ENCODE measurements around the gene CREM. TPM values are rescaled to one million over a fixed set of nuclear protein-coding genes. Genes with fewer than 3 reads are reported as not detected.

CREM gene
- total and polyA plus RNA-seq, 2 donors: 45.7 to 49.3 TPM

DNA sequence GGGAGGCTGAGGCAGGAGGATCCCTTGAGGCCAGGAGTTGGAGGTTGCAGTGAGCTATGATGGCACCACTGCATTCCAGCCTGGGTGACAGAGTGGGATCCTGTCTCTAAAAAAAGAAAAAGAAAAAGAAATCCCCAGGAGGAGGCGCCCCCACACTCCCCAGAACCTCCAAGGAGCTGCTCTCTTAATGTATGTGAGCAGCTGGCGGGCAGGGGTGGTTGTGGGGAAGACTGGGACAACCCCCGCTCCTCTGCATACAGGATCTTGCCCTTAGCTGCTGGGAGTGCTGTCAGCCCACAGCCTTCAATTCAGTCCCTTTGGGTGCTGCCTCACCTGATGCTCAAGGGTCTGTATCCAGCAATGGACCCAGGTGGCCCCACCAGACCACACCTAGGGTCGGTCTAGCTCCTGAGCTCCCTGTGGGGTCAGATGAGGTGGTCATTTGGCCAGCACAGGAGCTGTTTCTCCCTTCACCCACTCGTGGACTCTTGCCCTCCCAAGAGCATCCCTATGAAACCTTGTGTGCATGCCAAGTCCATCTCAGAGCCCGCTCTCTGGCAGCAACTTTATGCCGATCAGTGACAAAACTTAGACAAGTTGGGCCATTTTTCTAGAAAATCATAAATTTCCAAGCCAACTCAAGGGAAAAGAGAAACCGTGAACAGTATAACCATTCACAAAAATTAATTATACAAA lies 97.5 kb downstream of the CREM start:
- 95% methylated on average over 8 of the region's 8 CpGs for WGBS
- H3K4me3 ChIP-seq (ENCODE audit: low read depth, low read length): no peak overlapping the region
- H3K36me3 ChIP-seq (ENCODE audit: insufficient read depth): no peaks in the 10 kb centered on the region
- H3K27ac ChIP-seq (ENCODE audit: low read depth): no peak overlapping the region
- DNase-seq (ENCODE audit: extremely low spot score): no peak
- no peaks in the 10 kb centered on the region for H3K4me1 ChIP-seq (ENCODE audit: insufficient read depth)

DNA sequence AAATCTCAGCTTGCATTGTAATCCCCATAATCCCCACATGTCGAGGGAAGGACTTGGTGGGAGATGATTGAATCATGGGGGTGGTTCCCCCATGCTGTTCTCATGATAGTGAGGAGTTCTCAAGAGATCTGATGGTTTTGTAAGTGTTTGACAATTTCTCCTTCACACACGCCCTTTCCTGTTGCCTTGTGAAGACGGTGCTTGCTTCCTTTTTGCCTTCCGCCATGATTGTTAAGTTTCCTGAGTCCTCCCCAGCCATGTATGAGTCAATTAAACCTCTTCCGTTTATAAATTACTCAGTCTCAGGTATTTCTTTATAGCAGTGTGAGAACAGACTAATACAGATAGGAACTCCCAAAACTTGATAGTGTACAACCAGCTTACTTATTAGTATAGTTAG lies 98.6 kb downstream of the CREM start:
- 38% methylated on average over 5 of the region's 5 CpGs for WGBS
- no peaks in the 10 kb centered on the region for H3K36me3 ChIP-seq (ENCODE audit: insufficient read depth)
- H3K27ac ChIP-seq (ENCODE audit: low read depth): no peak overlapping the region
- no peak for DNase-seq (ENCODE audit: extremely low spot score)
- no peak overlapping the region for H3K4me3 ChIP-seq (ENCODE audit: low read depth, low read length)
- no peaks in the 10 kb centered on the region for H3K4me1 ChIP-seq (ENCODE audit: insufficient read depth)

DNA sequence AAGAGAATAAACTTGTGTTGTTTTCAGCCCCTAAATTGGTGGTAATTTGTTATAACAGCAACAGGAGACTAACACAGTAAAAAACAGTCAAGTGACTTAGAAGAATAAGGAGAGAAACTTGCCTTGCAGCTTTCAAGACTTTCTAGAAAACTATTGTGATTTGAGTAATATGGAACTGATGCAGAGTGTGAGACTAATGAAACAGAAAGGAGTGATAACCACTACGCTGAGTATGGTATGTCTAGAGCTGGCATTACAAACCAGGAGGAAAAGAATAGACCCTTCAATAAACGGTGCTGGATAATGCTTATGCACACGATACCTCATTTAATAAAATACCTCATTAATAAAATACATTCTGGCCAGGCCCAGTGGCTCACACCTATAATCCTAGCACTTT lies 99.9 kb downstream of the CREM start:
- no peaks in the 10 kb centered on the region for H3K4me1 ChIP-seq (ENCODE audit: insufficient read depth)
- H3K4me3 ChIP-seq (ENCODE audit: low read depth, low read length): no peak overlapping the region
- WGBS: 91% methylated on average over 3 of the region's 3 CpGs
- H3K27ac ChIP-seq (ENCODE audit: low read depth): no peak overlapping the region
- H3K36me3 ChIP-seq (ENCODE audit: insufficient read depth): no peaks in the 10 kb centered on the region
- DNase-seq (ENCODE audit: extremely low spot score): no peak

DNA sequence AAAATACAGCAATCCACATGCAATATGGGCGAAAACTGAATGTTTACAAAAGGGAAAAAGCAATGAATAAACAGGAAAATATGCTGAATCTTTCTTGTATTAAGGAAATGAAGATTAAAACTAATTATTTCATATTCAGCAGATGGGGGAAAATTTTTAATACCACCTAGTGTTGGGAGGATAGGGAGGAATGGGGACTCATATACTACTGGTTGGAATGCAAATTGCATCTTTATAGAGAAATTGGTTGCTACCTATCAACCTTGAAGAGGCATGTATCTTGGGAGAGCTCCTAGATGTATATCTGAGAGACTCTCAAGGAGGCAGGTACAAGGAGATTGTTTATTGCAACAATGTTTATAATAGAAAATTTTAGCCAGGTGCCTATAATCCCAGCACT lies 101.4 kb downstream of the CREM start:
- WGBS: 98% methylated on average over 1 of the region's 1 CpG
- DNase-seq (ENCODE audit: extremely low spot score): no peak
- H3K27ac ChIP-seq (ENCODE audit: low read depth): no peak overlapping the region
- H3K4me1 ChIP-seq (ENCODE audit: insufficient read depth): no peaks in the 10 kb centered on the region
- H3K36me3 ChIP-seq (ENCODE audit: insufficient read depth): no peaks in the 10 kb centered on the region
- no peak overlapping the region for H3K4me3 ChIP-seq (ENCODE audit: low read depth, low read length)

DNA sequence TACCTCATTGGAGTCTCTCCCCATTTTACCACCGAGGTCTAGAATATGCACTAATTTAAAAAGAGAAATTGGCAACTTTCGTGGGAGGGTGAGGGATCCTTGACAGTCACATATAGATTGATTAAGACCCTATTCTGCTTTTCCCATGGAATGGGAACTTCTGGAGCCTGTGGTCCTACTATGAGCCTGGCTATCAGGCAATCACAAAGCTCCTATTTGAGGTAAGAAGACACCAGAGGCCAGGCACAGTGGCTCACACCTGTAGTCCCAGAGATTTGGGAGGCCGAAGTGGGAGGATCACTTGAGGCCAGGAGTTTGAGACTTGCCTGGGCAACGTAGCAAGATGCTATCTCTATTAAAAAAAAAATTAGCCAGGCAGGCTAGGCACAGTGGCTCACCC lies 105.0 kb downstream of the CREM start:
- Histone ChIP-seq H3K4me1 (ENCODE audit: insufficient read depth) (no peaks in the 10 kb centered on the region), H3K36me3 (ENCODE audit: insufficient read depth) (no peaks in the 10 kb centered on the region), H3K4me3 (ENCODE audit: low read depth, low read length) (no peak overlapping the region), H3K27ac (ENCODE audit: low read depth) (no peak overlapping the region)
- DNase-seq (ENCODE audit: extremely low spot score): no peak
- WGBS: 92% methylated on average over 4 of the region's 4 CpGs

DNA sequence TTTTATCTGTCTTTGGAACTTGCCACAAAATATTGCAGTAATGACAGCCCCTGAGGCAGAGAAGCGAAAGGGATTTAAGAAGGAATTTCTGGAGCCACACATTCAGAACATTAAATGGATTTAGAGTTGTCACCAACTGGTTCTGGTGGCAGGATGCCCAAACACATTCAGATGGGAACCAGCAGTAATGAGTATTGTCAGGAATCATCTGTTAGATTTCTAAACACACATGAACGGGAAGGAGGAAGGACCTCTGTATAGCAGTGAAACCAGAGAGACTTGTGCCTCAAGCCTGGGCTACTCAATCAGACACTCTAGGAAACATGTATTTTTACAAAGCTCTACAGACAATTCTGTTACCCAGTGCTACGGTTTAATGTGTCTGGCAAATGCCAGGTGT lies 105.9 kb downstream of the CREM start:
- DNase-seq (ENCODE audit: extremely low spot score): no peak
- Histone ChIP-seq H3K27ac (ENCODE audit: low read depth) (no peak overlapping the region), H3K4me3 (ENCODE audit: low read depth, low read length) (no peak overlapping the region), H3K36me3 (ENCODE audit: insufficient read depth) (no peaks in the 10 kb centered on the region), H3K4me1 (ENCODE audit: insufficient read depth) (no peaks in the 10 kb centered on the region)
- 47% methylated on average over 3 of the region's 3 CpGs for WGBS

DNA sequence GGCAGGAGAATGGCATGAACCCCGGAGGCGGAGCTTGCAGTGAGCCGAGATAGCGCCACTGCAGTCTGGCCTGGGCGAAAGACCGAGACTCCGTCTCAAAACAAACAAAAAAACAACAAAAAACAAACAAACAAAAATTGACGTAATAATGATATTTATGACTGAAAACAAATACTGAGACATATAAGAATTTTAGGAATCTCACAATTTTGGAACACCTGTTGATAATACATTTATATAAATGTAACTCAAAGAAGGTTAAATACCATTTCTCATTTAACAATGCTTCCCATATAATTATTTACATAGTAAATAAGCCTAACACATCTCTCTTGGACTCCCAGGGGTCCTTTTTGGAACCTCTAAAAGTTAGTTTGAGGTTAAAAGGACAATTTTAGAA lies 107.4 kb downstream of the CREM start:
- WGBS: 96% methylated on average over 8 of the region's 8 CpGs
- no peak for DNase-seq (ENCODE audit: extremely low spot score)
- Histone ChIP-seq H3K36me3 (ENCODE audit: insufficient read depth) (no peaks in the 10 kb centered on the region), H3K27ac (ENCODE audit: low read depth) (no peak overlapping the region), H3K4me3 (ENCODE audit: low read depth, low read length) (no peak overlapping the region), H3K4me1 (ENCODE audit: insufficient read depth) (no peaks in the 10 kb centered on the region)

DNA sequence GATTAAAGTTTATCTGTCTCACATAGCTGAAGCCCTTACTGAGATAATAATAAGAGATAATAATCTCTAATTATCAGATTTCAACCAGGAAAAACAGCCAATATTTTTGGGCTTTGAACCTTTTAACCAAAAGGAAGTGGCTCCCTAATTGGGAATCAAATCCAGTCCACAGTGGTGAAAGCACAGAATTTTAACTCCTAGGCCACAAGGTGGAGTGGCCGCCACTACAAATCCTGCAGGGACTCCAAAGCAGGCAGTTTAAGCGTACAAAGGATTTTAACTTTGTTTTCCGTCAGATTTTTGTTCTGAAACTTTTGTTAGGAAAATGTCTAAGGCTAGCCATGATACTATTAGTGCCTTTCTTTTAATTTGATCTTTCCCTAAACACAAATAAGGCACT lies 110.1 kb downstream of the CREM start:
- DNase-seq (ENCODE audit: extremely low spot score): no peak
- H3K4me3 ChIP-seq (ENCODE audit: low read depth, low read length): no peak overlapping the region
- no peaks in the 10 kb centered on the region for H3K4me1 ChIP-seq (ENCODE audit: insufficient read depth)
- H3K36me3 ChIP-seq (ENCODE audit: insufficient read depth): no peaks in the 10 kb centered on the region
- H3K27ac ChIP-seq (ENCODE audit: low read depth): no peak overlapping the region
- WGBS: 54% methylated on average over 3 of the region's 3 CpGs

DNA sequence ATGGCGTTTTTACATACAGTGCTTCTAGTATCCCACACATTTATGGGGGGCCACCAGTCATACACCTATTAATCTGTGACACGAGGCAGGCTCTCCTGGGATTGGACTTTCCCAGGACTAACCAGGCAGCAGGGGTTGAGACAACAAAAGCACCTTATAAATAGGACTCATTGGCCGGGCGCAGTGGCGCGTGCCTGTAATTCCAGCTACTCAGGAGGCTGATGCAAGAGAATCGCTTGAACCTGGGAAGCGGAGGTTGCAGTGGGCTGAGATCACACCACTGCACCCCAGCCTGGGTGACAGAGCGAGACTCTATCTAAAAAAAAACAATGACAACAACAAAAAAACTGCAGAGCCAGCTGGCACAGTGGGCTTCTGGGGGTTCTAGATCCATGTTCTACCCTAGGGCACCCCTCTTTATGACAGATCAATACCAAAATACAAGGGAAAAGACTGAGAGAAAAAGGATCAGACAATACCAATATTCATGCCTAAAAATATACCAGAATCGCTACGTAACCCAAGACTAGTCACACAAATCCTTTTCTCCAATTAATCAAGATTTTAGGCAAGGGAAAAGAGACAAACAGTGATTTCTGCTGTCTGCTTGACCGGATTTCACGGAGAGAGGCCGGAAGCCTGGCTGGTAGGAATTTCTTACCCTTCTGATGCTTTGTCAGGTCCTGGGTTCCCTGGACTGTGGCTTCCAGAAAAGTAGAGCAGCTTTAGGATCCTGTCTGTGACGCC lies 111.3 kb downstream of the CREM start:
- Histone ChIP-seq H3K27ac (ENCODE audit: low read depth) (no peak overlapping the region), H3K36me3 (ENCODE audit: insufficient read depth) (no peaks in the 10 kb centered on the region), H3K4me1 (ENCODE audit: insufficient read depth) (no peaks in the 10 kb centered on the region), H3K4me3 (ENCODE audit: low read depth, low read length) (no peak overlapping the region)
- DNase-seq (ENCODE audit: extremely low spot score): no peak
- WGBS: 91% methylated on average over 15 of the region's 15 CpGs

DNA sequence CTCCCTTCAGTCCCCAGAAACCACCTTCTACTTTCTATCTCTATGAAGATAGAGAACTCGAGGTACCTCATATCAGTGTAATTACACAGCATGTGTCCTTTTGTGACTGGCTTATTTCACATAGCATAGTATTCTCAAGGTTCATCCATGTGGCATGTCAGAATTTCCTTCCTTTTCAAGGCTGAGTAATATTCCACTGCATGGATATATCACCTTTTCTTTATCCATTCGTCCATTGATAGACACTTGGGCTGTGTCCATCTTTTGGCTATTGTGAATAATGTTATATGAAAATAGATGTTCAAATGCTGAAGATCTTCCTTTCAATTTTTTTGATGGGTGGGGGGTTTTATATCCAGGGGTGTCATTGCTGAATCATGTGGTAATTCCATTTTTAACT lies 117.9 kb downstream of the CREM start:
- WGBS: 85% methylated on average over 2 of the region's 2 CpGs
- no peak overlapping the region for H3K4me3 ChIP-seq (ENCODE audit: low read depth, low read length)
- no peak for DNase-seq (ENCODE audit: extremely low spot score)
- no peaks in the 10 kb centered on the region for H3K4me1 ChIP-seq (ENCODE audit: insufficient read depth)
- H3K36me3 ChIP-seq (ENCODE audit: insufficient read depth): no peaks in the 10 kb centered on the region
- H3K27ac ChIP-seq (ENCODE audit: low read depth): no peak overlapping the region

DNA sequence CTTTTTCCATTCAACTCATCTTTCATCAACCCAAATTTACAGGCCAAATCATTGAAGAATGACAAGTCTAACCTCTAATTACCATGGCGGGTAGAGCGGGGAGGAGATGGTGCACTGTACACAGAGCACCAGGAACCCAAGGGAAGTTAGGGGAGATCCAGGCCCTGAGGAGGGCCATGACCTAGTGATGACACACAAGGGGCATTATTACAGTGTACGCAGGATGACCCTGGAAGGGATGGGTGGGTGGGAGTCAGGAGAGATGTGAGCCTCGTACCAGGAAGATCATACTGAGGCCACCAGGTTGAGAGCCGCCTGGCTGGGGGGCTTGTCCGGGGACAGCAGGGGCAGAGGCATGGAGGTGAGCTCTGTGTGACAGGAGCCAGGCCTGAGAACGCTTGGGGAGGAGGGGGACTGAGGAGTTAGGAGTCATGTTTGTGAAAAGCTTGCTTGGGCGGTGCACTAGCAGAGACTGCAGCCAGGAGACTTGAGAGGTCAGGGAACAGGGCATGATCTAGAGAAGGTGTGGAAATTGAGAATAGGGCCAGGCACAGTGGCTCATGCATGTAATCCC lies 120.2 kb downstream of the CREM start:
- H3K36me3 ChIP-seq (ENCODE audit: insufficient read depth): no peaks in the 10 kb centered on the region
- DNase-seq (ENCODE audit: extremely low spot score): no peak
- H3K27ac ChIP-seq (ENCODE audit: low read depth): no peak overlapping the region
- H3K4me3 ChIP-seq (ENCODE audit: low read depth, low read length): no peak overlapping the region
- 90% methylated on average over 8 of the region's 8 CpGs for WGBS
- no peaks in the 10 kb centered on the region for H3K4me1 ChIP-seq (ENCODE audit: insufficient read depth)

DNA sequence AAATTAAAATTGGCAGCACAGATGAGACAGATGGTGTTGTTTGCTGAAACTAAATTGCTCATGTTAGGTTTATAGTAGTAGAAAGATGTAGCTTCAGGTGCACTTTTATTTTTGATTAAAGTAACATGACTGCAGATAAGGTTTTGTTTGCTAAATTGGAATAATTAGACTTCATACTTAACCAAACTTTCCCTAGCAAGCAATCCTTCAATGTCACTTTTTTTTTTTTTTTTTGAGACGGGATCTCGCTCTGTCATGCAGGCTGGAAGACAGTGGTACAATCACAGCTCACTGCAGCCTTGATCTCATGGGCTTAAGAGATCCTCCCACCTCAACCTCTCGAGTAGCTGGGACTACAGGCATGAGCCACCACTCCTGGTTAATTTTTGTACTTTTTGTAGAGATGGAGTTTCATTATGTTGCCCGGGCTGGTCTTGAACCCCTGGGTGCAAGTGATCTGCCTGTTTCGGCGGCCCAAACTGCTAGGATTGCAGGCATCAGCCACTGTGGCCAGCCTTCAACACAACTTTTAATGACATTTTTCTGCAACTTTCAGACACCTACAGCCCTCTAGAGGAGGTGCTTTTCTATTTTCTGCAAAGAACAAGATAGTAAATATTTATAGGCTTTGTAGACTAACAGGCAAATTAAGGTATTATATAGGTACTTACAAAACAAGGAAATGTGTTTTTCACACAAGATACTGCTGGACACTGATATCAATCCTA lies 124.9 kb downstream of the CREM start:
- 89% methylated on average over 6 of the region's 6 CpGs for WGBS
- Histone ChIP-seq H3K4me1 (ENCODE audit: insufficient read depth) (no peaks in the 10 kb centered on the region), H3K4me3 (ENCODE audit: low read depth, low read length) (no peak overlapping the region), H3K36me3 (ENCODE audit: insufficient read depth) (no peaks in the 10 kb centered on the region), H3K27ac (ENCODE audit: low read depth) (no peak overlapping the region)
- DNase-seq (ENCODE audit: extremely low spot score): no peak

DNA sequence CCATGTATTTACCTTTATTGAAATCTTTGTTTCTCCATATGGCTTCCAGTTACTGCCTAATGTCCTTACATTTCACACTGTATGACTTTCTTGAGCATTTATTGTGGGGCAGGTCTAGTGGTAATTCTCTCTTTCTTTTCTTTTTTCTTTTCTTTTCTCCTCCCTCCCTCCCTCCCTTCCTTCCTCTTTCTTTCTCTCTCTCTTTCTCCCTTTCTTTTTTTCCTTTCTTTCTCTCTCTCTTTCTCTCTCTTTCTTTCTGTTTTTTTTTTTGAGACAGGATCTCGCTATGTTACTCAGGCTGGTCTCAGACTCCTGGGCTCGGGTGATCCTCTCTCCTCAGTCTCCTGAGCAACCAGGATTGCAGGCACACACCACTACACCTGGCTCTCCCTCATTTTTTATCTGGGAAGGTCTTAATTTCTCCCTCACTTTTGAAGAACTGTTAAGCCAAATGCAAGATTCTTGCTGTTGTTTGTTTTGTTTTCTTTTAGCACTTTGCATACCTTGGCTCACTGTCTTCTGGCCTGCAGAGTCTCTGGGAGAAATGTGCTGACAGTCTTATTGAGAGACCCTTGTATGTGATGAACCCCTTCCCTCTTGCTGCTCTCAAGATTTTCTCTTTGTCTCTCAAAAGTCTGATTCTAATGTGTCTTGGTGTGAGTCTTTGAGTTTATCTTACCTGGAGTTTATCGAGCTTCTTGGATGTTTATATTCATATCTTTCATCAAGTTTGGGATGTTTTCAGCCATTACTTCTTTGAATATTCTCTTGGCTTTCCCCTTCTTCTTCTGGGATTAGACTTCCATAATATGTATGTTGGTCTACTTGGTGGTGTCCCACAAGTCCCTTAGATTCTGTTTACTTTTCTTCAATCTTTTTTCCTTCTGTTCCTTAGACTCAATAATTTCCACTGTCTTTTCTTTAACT lies 130.7 kb downstream of the CREM start:
- 89% methylated on average over 3 of the region's 3 CpGs for WGBS
- Histone ChIP-seq H3K4me3 (ENCODE audit: low read depth, low read length) (no peak overlapping the region), H3K27ac (ENCODE audit: low read depth) (no peak overlapping the region), H3K36me3 (ENCODE audit: insufficient read depth) (no peaks in the 10 kb centered on the region), H3K4me1 (ENCODE audit: insufficient read depth) (no peaks in the 10 kb centered on the region)
- DNase-seq (ENCODE audit: extremely low spot score): no peak

All from urinary bladder (tissue), 4 donors.